Thyroid gland (tissue), 4 donors: ENCODE data around the gene NOP16. TPM values are rescaled to one million over a fixed set of nuclear protein-coding genes. Genes with fewer than 3 reads are reported as not detected.

Experiments used
- DNase-seq, 2 donors: peaks; one replicate each; pipeline ENCODE4 v3.0.0-alpha.2; 2019
- H3K27ac ChIP-seq, 3 donors: fragments of 200-600 bp; sonication (generic); 1 replicate in 2 of 3; 2 replicates in 1 of 3; pipeline ENCODE4 v1.5.1; 2016 to 2019; ENCODE audit warnings: mild to moderate bottlenecking in 1 of 3, moderate library complexity in 1 of 3
- H3K27me3 ChIP-seq: fragments of 200-600 bp; sonication (generic); one replicate; pipeline ENCODE4 v1.5.1; 2019
- H3K36me3 ChIP-seq, 2 donors: fragments of 200-600 bp; sonication (generic); one replicate each; pipeline ENCODE4 v1.5.1; 2016 to 2019
- H3K4me1 ChIP-seq, 2 donors: fragments of 200-600 bp; sonication (generic); one replicate each; pipeline ENCODE4 v1.5.1; 2017 to 2019
- H3K4me3 ChIP-seq, 3 donors: fragments of 200-600 bp; sonication (generic); replicated peaks in 1 of 3; 1 replicate in 2 of 3; 2 replicates in 1 of 3; pipeline ENCODE4 v1.5.1; 2016; ENCODE audit warnings: mild to moderate bottlenecking in 1 of 3
- H3K9me3 ChIP-seq: fragments of 200-600 bp; sonication (generic); one replicate; pipeline ENCODE4 v1.5.1; 2017
- CTCF ChIP-seq, 6 experiments: fragments of 200-600 bp in 3 of 6; fragments of 450-650 bp in 3 of 6; sonication (generic) in 3 of 6; IDR thresholded peaks; one replicate each; pipeline ENCODE4 v1.5.1; 2016 to 2019; ENCODE audit warnings: antibody characterized with exemption in 6 of 6, mild to moderate bottlenecking in 2 of 6, inconsistent platforms in 1 of 6, moderate library complexity in 1 of 6
- POLR2A ChIP-seq, 2 donors: fragments of 450-650 bp; IDR thresholded peaks; one replicate each; pipeline ENCODE4 v1.6.1; 2017; ENCODE audit warnings: antibody characterized with exemption in 2 of 2, mild to moderate bottlenecking in 2 of 2, moderate library complexity in 1 of 2
- WGBS, 2 donors: methylation state at CpG; one replicate each; pipeline ENCODE4 v1.1.5; 2017; 5-methylcytosine and 5-hydroxymethylcytosine counted together
- intact Hi-C: fragments of 100-400 bp; cut with DNase I; formaldehyde crosslinking; loops from one replicate; pipeline ENCODE4 v1.15.1; 2023
- total RNA-seq, 4 donors: library from RNA; depleted of rRNA; stranded (reverse); fragments of >200 nt; gene quantifications; one replicate each; pipeline ENCODE4 v1.2.3, GENCODE V29; 2016

NOP16 gene
- total RNA-seq, 4 donors from 2014 or later: 4.7 to 13.7 (median 8.2) TPM

- peak within 1 kb of the TSS in 2 of 3 donors; percentile 25 to 69 for H3K27ac ChIP-seq
- peak; percentile 6 to 98 for TF ChIP-seq POLR2A (IDR thresholded peaks at IDR 0.05)
- TF ChIP-seq CTCF (IDR thresholded peaks at IDR 0.05): peak in 4 of 6 experiments; percentile 11 to 49 (median 18)
- 3 to 4% methylated on average over 21 to 24 of the region's 56 CpGs for WGBS, 2 donors
- H3K36me3 ChIP-seq: peaks cover 0 to 3% of the 10 kb centered on the region in 2 donors
- intact Hi-C loops: no loop called here
- H3K4me1 ChIP-seq: peaks cover 14 to 23% of the 10 kb centered on the region in 2 donors
- H3K4me3 ChIP-seq: peak within 1 kb of the TSS; percentile 57 to 99 (median 97)
- DNase-seq: peak; percentile 94
- H3K9me3 ChIP-seq: no peaks in the 10 kb centered on the region
- no peaks in the 10 kb centered on the region for H3K27me3 ChIP-seq
Observed at GRCh38 chr5:176361437-176362232, 26.8 kb downstream of the NOP16 start, which contains the start of gene KIAA1191. TSS of gene KIAA1191 (minus strand) at chr5:176361764. CDS start at chr5:176359508, 2,256 bp downstream.

GRCh38 chr5:176360894-176361436, 27.4 kb downstream of the NOP16 start:
- intact Hi-C loops: no loop called here
- WGBS, 2 donors: 2 to 4% methylated on average over 16 to 27 of the region's 27 CpGs
- H3K36me3 ChIP-seq: peaks cover 0 to 3% of the 10 kb centered on the region in 2 donors
- H3K9me3 ChIP-seq: no peaks in the 10 kb centered on the region
- H3K4me3 ChIP-seq: peak overlapping the region; percentile 57 to 99 (median 97)
- TF ChIP-seq CTCF (IDR thresholded peaks at IDR 0.05) (no peak), POLR2A (IDR thresholded peaks at IDR 0.05) (no peak)
- DNase-seq: peak; percentile 15
- no peaks in the 10 kb centered on the region for H3K27me3 ChIP-seq
- H3K27ac ChIP-seq: peak overlapping the region in 2 of 3 donors; percentile 25 to 69
- H3K4me1 ChIP-seq: peaks cover 14 to 25% of the 10 kb centered on the region in 2 donors

GRCh38 chr5:176359658-176360057, 28.7 kb downstream of the NOP16 start:
- no peak overlapping the region for H3K27ac ChIP-seq
- intact Hi-C loops: no loop called here
- WGBS, 2 donors: 75 to 77% methylated on average over 4 of the region's 4 CpGs
- H3K4me1 ChIP-seq: peaks cover 11 to 25% of the 10 kb centered on the region in 2 donors
- H3K9me3 ChIP-seq: no peaks in the 10 kb centered on the region
- DNase-seq: no peak
- peaks cover 3% of the 10 kb centered on the region in 2 donors for H3K36me3 ChIP-seq
- no peak for TF ChIP-seq POLR2A (IDR thresholded peaks at IDR 0.05)
- TF ChIP-seq CTCF (IDR thresholded peaks at IDR 0.05): no peak
- no peak overlapping the region for H3K4me3 ChIP-seq
- no peaks in the 10 kb centered on the region for H3K27me3 ChIP-seq

GRCh38 chr5:176356179-176356566, 32.2 kb downstream of the NOP16 start:
- no peak overlapping the region for H3K4me3 ChIP-seq
- peaks cover 11 to 24% of the 10 kb centered on the region in 2 donors for H3K4me1 ChIP-seq
- H3K9me3 ChIP-seq: no peaks in the 10 kb centered on the region
- intact Hi-C loops: no loop called here
- no peaks in the 10 kb centered on the region for H3K27me3 ChIP-seq
- no peak for TF ChIP-seq CTCF (IDR thresholded peaks at IDR 0.05)
- H3K27ac ChIP-seq: no peak overlapping the region
- DNase-seq: no peak
- 59 to 63% methylated on average over 3 of the region's 3 CpGs for WGBS, 2 donors
- peaks cover 17 to 18% of the 10 kb centered on the region in 2 donors for H3K36me3 ChIP-seq
